K562 (cell line): Measurements from ENCODE around the gene DMGDH. TPM values are rescaled to one million over a fixed set of nuclear protein-coding genes. Genes with fewer than 3 reads are reported as not detected.

ENCODE experiments used
- ATAC-seq: fragments of 200-7000 bp; cut with Tn5 transposase; 3 replicates; pipeline ENCODE4 v1.9.1; 2020; ENCODE audit warnings: moderate library complexity
- BruUV-seq: library from RNA; stranded (reverse); fragments of 400-500 nt; replicated peaks from 2 replicates; lab custom pipeline; 2021; lab: Mats Ljungman, UMichigan
- CTCF ChIA-PET: fragments of 300-600 bp; formaldehyde crosslinking; extraction: SDS; loops from one replicate; lab custom pipeline; 2021; ENCODE audit warnings: low intra/inter-chr PET ratio; lab: Yijun Ruan, JAX
- POLR2A ChIA-PET: fragments of 300-600, 350-650 bp; sonication (Branson Sonifier 250); formaldehyde crosslinking; extraction: SDS; loops from one replicate; lab custom pipeline; 2021; ENCODE audit warnings: antibody characterized with exemption, inconsistent platforms; lab: Yijun Ruan, JAX
- DNase-seq, 4 experiments: peaks; one replicate each; pipeline versions ENCODE4 v3.0.0 to v3.0.0-alpha.2; 2011 to 2018; ENCODE audit warnings: low spot score in 3 of 4, mixed read lengths in 3 of 4; ENCODE audit errors: extremely low read depth in 1 of 4
- FAIRE-seq: peaks from 2 replicates; lab custom pipeline; 2011; peaks lifted over from hg19 to GRCh38; lab: Jason Lieb, UNC
- H2AFZ ChIP-seq: 2 replicates; pipeline ENCODE4 v1.6.0; 2011; ENCODE audit warnings: low read depth, low read length, control low read depth, inconsistent platforms
- H3K27ac ChIP-seq: fragments of 200-600 bp; 3 replicates; pipeline ENCODE4 v1.8.0; 2011; ENCODE audit warnings: low read depth, mild to moderate bottlenecking, control low read depth, inconsistent platforms, low read length, moderate library complexity, mixed read lengths; ENCODE audit errors: extremely low read depth
- H3K27me3 ChIP-seq, 2 experiments: fragments of 300-600 bp in 1 of 2; 2 replicates in 1 of 2; 3 replicates in 1 of 2; pipeline versions ENCODE4 v1.6.0 to v1.8.0; 2011; ENCODE audit warnings: inconsistent platforms in 2 of 2, low read length in 2 of 2, mild to moderate bottlenecking in 1 of 2, mixed read lengths in 1 of 2, moderate library complexity in 1 of 2; ENCODE audit not compliant: control insufficient read depth in 2 of 2, insufficient read depth in 2 of 2
- H3K36me3 ChIP-seq: fragments of 300-600 bp; 3 replicates; pipeline ENCODE4 v1.8.0; 2011; ENCODE audit warnings: mild to moderate bottlenecking, low read length, inconsistent platforms; ENCODE audit not compliant: control insufficient read depth, insufficient read depth
- H3K4me1 ChIP-seq, 2 experiments: fragments of 200-600 bp in 1 of 2; replicated peaks in 1 of 2; 2 replicates in 1 of 2; 3 replicates in 1 of 2; pipeline versions ENCODE4 v1.5.1 to v1.8.0; 2011; ENCODE audit warnings: inconsistent platforms in 2 of 2, low read length in 2 of 2, mild to moderate bottlenecking in 1 of 2, mixed read lengths in 1 of 2, moderate library complexity in 1 of 2; ENCODE audit not compliant: control insufficient read depth in 2 of 2, insufficient read depth in 2 of 2
- H3K4me2 ChIP-seq: 2 replicates; pipeline ENCODE4 v1.6.1; 2011; ENCODE audit warnings: low read length, control low read depth, inconsistent platforms, mixed read lengths; ENCODE audit not compliant: insufficient read depth
- H3K4me3 ChIP-seq: fragments of 200-600 bp; sonication (generic), shearing (Covaris generic); 2 replicates; pipeline ENCODE4 v1.5.1; 2016; ENCODE audit warnings: control low read depth, inconsistent platforms
- H3K79me2 ChIP-seq: fragments of 200-600 bp; 3 replicates; pipeline ENCODE4 v1.8.0; 2011; ENCODE audit warnings: low read length, inconsistent platforms; ENCODE audit not compliant: control insufficient read depth, insufficient read depth
- H3K9ac ChIP-seq, 2 experiments: 2 replicates each; pipeline versions ENCODE4 v1.6.0 to v1.6.1; 2011; ENCODE audit warnings: low read depth in 2 of 2, low read length in 2 of 2, control low read depth in 1 of 2, inconsistent platforms in 1 of 2, mild to moderate bottlenecking in 1 of 2, mixed read lengths in 1 of 2; ENCODE audit not compliant: insufficient read depth in 1 of 2
- H3K9me1 ChIP-seq: one replicate; pipeline ENCODE4 v1.6.0; 2011; ENCODE audit warnings: inconsistent platforms, mild to moderate bottlenecking, low read length, moderate library complexity; ENCODE audit not compliant: control insufficient read depth, insufficient read depth
- H3K9me3 ChIP-seq: replicated peaks from 2 replicates; pipeline ENCODE4 v1.5.1; 2011; ENCODE audit warnings: low read depth, low read length, inconsistent platforms; ENCODE audit not compliant: control insufficient read depth, insufficient read depth
- H4K20me1 ChIP-seq: replicated peaks from 2 replicates; pipeline ENCODE4 v1.6.1; 2011; ENCODE audit warnings: low read length, inconsistent platforms, mixed read lengths; ENCODE audit not compliant: control insufficient read depth, insufficient read depth
- CBX8 ChIP-seq: fragments of 200-600 bp; sonication (generic); IDR thresholded peaks from 2 replicates; pipeline ENCODE4 v1.6.1; 2012; ENCODE audit warnings: borderline replicate concordance, mixed run types, low read depth, mild to moderate bottlenecking, moderate library complexity, mixed read lengths, low read length, control low read depth, inconsistent platforms; ENCODE audit not compliant: poor library complexity, severe bottlenecking; ENCODE audit errors: extremely low read depth
- CREB3 ChIP-seq: fragments of 450-650 bp; conservative IDR thresholded peaks from 2 replicates; pipeline ENCODE4 v1.6.1; 2016; ENCODE audit warnings: missing genetic modification characterization, low read depth, mild to moderate bottlenecking, missing compliant biosample characterization, moderate library complexity
- ELF1 ChIP-seq: fragments of 200-800 bp; sonication (Bioruptor generic); IDR thresholded peaks from 2 replicates; pipeline ENCODE4 v1.6.1; 2016; ENCODE audit warnings: missing genetic modification characterization, missing compliant biosample characterization
- GATA2 ChIP-seq: sonication (generic); formaldehyde crosslinking; IDR thresholded peaks from 2 replicates; pipeline ENCODE4 v1.4.0; 2020; ENCODE audit warnings: mild to moderate bottlenecking, missing genetic modification reagents
- HNRNPK ChIP-seq: fragments of 200-400 bp; formaldehyde crosslinking; IDR thresholded peaks from one replicate; pipeline ENCODE4 v1.6.1; 2018; ENCODE audit warnings: mild to moderate bottlenecking, low read depth, low read length; ENCODE audit not compliant: poor library complexity, severe bottlenecking
- HSF4 ChIP-seq: fragments of 250-450 bp; sonication (Bioruptor Pico); IDR thresholded peaks from 2 replicates; pipeline ENCODE4 v2.1.2; 2022; ENCODE audit warnings: mild to moderate bottlenecking, moderate library complexity, borderline replicate concordance
- KLF16 ChIP-seq: IDR thresholded peaks from 2 replicates; pipeline ENCODE4 v1.6.1; 2016; ENCODE audit warnings: antibody characterized with exemption
- NR2C1 ChIP-seq, 2 experiments: fragments of 450-650 bp; IDR thresholded peaks; 2 replicates each; pipeline ENCODE4 v1.6.1; 2017; ENCODE audit warnings: mild to moderate bottlenecking in 2 of 2, antibody characterized with exemption in 1 of 2, inconsistent platforms in 1 of 2, missing compliant biosample characterization in 1 of 2, missing genetic modification characterization in 1 of 2
- OTX1 ChIP-seq: fragments of 450-650 bp; formaldehyde crosslinking; IDR thresholded peaks from 2 replicates; pipeline ENCODE4 v1.4.0; 2022; ENCODE audit warnings: mild to moderate bottlenecking
- POLR2AphosphoS5 ChIP-seq: IDR thresholded peaks from 2 replicates; pipeline ENCODE4 v1.6.1; 2011; ENCODE audit warnings: mild to moderate bottlenecking, low read depth, low read length, moderate library complexity; ENCODE audit not compliant: control insufficient read depth, insufficient read depth
- RAD21 ChIP-seq, 2 experiments: fragments of 250-450 bp in 1 of 2; fragments of 450-650 bp in 1 of 2; sonication (Bioruptor Pico) in 1 of 2; formaldehyde crosslinking in 1 of 2; IDR thresholded peaks in 1 of 2; conservative IDR thresholded peaks in 1 of 2; 2 replicates each; pipeline versions ENCODE4 v1.4.0 to v1.8.0; 2020 to 2022; ENCODE audit warnings: mild to moderate bottlenecking in 2 of 2, moderate library complexity in 1 of 2
- RAD51 ChIP-seq: fragments of 450-650 bp; IDR thresholded peaks from 2 replicates; pipeline ENCODE4 v1.7.1; 2016; ENCODE audit warnings: low read depth, mild to moderate bottlenecking, borderline replicate concordance
- SIN3A ChIP-seq, 2 experiments: fragments of 150-350 bp in 1 of 2; IDR thresholded peaks; 2 replicates each; pipeline ENCODE4 v1.6.1; 2011 to 2016; ENCODE audit warnings: borderline replicate concordance in 2 of 2, low read depth in 2 of 2, low read length in 2 of 2, mild to moderate bottlenecking in 2 of 2, moderate library complexity in 2 of 2; ENCODE audit not compliant: control insufficient read depth in 1 of 2
- SNIP1 ChIP-seq: fragments of 450-650 bp; IDR thresholded peaks from 2 replicates; pipeline ENCODE4 v1.7.1; 2017; ENCODE audit warnings: low read depth, mild to moderate bottlenecking
- ZBTB1 ChIP-seq: sonication (generic); formaldehyde crosslinking; IDR thresholded peaks from 2 replicates; pipeline ENCODE4 v1.8.1; 2023; ENCODE audit warnings: missing genetic modification reagents, low read depth, mild to moderate bottlenecking, borderline replicate concordance
- ZNF197 ChIP-seq: fragments of 200-800 bp; sonication (Bioruptor generic); IDR thresholded peaks from 2 replicates; pipeline ENCODE4 v1.6.1; 2016; ENCODE audit warnings: low read depth, missing genetic modification characterization, missing compliant biosample characterization
- ZNF354B ChIP-seq: fragments of 250-450 bp; sonication (Bioruptor Pico); IDR thresholded peaks from 2 replicates; pipeline ENCODE4 v1.4.0; 2020
- ZNF561 ChIP-seq: fragments of 450-650 bp; formaldehyde crosslinking; conservative IDR thresholded peaks from 2 replicates; pipeline ENCODE4 v1.4.0; 2020; ENCODE audit warnings: mild to moderate bottlenecking, moderate library complexity
- ZNF583 ChIP-seq: fragments of 250-450 bp; sonication (Bioruptor Pico); IDR thresholded peaks from 2 replicates; pipeline ENCODE4 v1.4.0; 2020
- ZNF668 ChIP-seq: fragments of 250-450 bp; sonication (Bioruptor Pico); IDR thresholded peaks from 2 replicates; pipeline ENCODE4 v1.8.0; 2022; ENCODE audit warnings: mild to moderate bottlenecking, inconsistent platforms
- in situ Hi-C: fragments of 300-500 bp; cut with MboI; formaldehyde crosslinking; loops from 4 replicates; pipeline ENCODE4 v1.15.0; 2018; ENCODE audit warnings: inconsistent platforms, mixed read lengths
- intact Hi-C: fragments of 100-400 bp; cut with micrococcal nuclease; formaldehyde crosslinking; loops from 2 replicates; pipeline ENCODE4 v1.14.2; 2022
- polyA plus RNA-seq, 8 experiments: library from polyadenylated mRNA; depleted of rRNA in 4 of 8; stranded (reverse) in 5 of 8; unstranded in 3 of 8; fragments of >200 nt; fragmentation: Nextera tagmentation in 2 of 8; fragmentation: Illumina TruSeq in 1 of 8; extraction: Ambion mirVana in 2 of 8; extraction: Trizol in 1 of 8; gene quantifications; 2 replicates each; pipeline versions ENCODE4 v1.2.1 to v1.2.3, GENCODE V29; 2011 to 2014; ENCODE audit warnings: inconsistent platforms in 1 of 8, missing spikeins in 1 of 8
- total RNA-seq, 7 experiments: library from RNA; depleted of rRNA in 6 of 7; stranded (reverse); fragments of >200 nt in 6 of 7; fragmentation: Illumina TruSeq in 2 of 7; extraction: Trizol in 2 of 7; gene quantifications; 2 replicates each; pipeline versions ENCODE4 v1.2.1 to v1.2.3, GENCODE V29; 2011 to 2021; ENCODE audit warnings: low replicate concordance in 1 of 7

DMGDH gene
- total and polyA plus RNA-seq, 9 of the 15 experiments (the other 6 are each of a cell fraction or from before 2014, with no cell fraction given), result 0.13 to 0.58 TPM; not detected in 7

- TF ChIP-seq ZNF668 (CRISPR knock-in tag) (no peak), HSF4 (CRISPR knock-in tag) (no peak), KLF16 (no peak), RAD51 (no peak), CREB3 (tag) (no peak)
- TF ChIP-seq, all 486 proteins: peak for 0
Observed at GRCh38 chr5:79050498-79050897, 19.0 kb downstream of the DMGDH start (continued).

GRCh38 chr5:79048437-79048836 is 21.0 kb downstream of the DMGDH start:
- Histone ChIP-seq H2AFZ (no peak overlapping the region), H4K20me1 (no peaks in the 10 kb centered on the region), H3K36me3 (no peaks in the 10 kb centered on the region), H3K4me1 (no peaks in the 10 kb centered on the region), H3K79me2 (no peaks in the 10 kb centered on the region), H3K27ac (no peak overlapping the region), H3K9ac (no peak overlapping the region), H3K9me3 (no peaks in the 10 kb centered on the region), H3K27me3 (peaks cover 10 to 16% of the 10 kb centered on the region in 2 experiments; a peak in 4 of 5 replicates), H3K9me1 (no peaks in the 10 kb centered on the region), H3K4me2 (no peak overlapping the region), H3K4me3 (no peak overlapping the region)
- DNase-seq (no peak), ATAC-seq (no peak), FAIRE-seq (no peak)
- BruUV-seq, result no TSS peak
- CTCF ChIA-PET, result no interaction called here
- POLR2A ChIA-PET, result interaction anchor here (0.6 to 1.1 kb wide), 2 partner anchors 16 to 26 kb away, joined by 3 read pairs; no protein-coding TSS in a partner anchor
- in situ Hi-C loops, result loop anchor here (25.0 kb wide), 1 partner anchor 814 kb away; no protein-coding TSS in a partner anchor
- TF ChIP-seq SIN3A (IDR thresholded peaks at IDR 0.05; ENCODE audit: borderline replicate concordance in 2 of 2, control insufficient read depth in 1 of 2, low read depth in 2 of 2, low read length in 2 of 2) (no peak), ZNF583 (CRISPR knock-in tag) (no peak), ZBTB1 (no peak), ZNF197 (CRISPR knock-in tag) (no peak), ZNF354B (CRISPR knock-in tag) (no peak), RAD21 (CRISPR knock-in tag; conservative IDR thresholded peaks at IDR 0.05 in 1 of 2, IDR thresholded peaks at IDR 0.05 in 1 of 2) (no peak), ELF1 (tag) (no peak), NR2C1 (IDR thresholded peaks at IDR 0.05) (no peak), NR2C1 (tag; IDR thresholded peaks at IDR 0.05) (no peak), CBX8 (no peak), HNRNPK (no peak), SNIP1 (no peak), POLR2AphosphoS5 (no peak), OTX1 (CRISPR knock-in tag) (no peak), ZNF561 (CRISPR knock-in tag) (no peak), GATA2 (no peak)
- TF ChIP-seq, all 486 proteins: peak for 0
- intact Hi-C loops, result no loop called here
